Body of pancreas (tissue), 4 donors: ENCODE results near the gene PITPNM2.

Experiments used
- POLR2A ChIP-seq, 3 donors: fragments of 450-650 bp; IDR thresholded peaks; one replicate each; pipeline ENCODE4 v1.6.1; 2016; ENCODE audit warnings: antibody characterized with exemption in 3 of 3, mild to moderate bottlenecking in 2 of 3
- TF ChIP-seq, protein P1 (sequence below), 7 experiments: fragments of 450-650 bp in 4 of 7; fragments of 200-600 bp in 3 of 7; sonication (generic) in 3 of 7; IDR thresholded peaks; one replicate each; pipeline ENCODE4 v1.5.1; 2016 to 2019; ENCODE audit warnings: antibody characterized with exemption in 7 of 7

DNA sequence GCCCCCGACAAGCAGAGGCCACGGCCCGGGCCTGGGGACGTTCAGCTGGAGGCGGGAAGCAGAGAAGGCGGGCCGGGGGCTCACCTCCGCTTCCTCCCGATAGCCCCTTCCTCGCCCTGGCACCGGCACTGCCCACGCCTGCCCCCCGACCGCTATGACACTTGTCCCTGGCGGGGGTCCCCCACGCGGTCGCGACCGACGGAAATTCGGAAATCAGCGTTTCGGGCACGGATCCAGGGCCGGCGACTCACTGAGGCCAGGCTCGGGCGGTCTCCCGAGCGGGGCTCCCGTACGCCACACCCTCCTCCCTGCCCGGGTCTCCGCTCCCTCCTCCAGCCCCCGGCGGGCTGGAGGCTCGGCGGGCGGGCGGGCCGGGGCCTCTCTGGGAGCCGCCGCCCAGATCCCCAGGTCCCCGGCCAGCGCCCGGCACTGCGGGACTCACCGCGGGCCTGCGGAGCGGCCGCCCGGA, 581 bp downstream of the PITPNM2 start:
- TF ChIP-seq, protein P1, sequence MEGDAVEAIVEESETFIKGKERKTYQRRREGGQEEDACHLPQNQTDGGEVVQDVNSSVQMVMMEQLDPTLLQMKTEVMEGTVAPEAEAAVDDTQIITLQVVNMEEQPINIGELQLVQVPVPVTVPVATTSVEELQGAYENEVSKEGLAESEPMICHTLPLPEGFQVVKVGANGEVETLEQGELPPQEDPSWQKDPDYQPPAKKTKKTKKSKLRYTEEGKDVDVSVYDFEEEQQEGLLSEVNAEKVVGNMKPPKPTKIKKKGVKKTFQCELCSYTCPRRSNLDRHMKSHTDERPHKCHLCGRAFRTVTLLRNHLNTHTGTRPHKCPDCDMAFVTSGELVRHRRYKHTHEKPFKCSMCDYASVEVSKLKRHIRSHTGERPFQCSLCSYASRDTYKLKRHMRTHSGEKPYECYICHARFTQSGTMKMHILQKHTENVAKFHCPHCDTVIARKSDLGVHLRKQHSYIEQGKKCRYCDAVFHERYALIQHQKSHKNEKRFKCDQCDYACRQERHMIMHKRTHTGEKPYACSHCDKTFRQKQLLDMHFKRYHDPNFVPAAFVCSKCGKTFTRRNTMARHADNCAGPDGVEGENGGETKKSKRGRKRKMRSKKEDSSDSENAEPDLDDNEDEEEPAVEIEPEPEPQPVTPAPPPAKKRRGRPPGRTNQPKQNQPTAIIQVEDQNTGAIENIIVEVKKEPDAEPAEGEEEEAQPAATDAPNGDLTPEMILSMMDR (IDR thresholded peaks at IDR 0.05) = no peak
- TF ChIP-seq POLR2A (IDR thresholded peaks at IDR 0.05) = no peak
